HepG2 (cell line): Measurements from ENCODE around the gene SNRPD2. TPM values are rescaled to one million over a fixed set of nuclear protein-coding genes. Genes with fewer than 3 reads are reported as not detected.

Source experiments
- CHD2 ChIP-seq: IDR thresholded peaks from 2 replicates; pipeline ENCODE4 v1.6.1; 2011; ENCODE audit warnings: low read depth, low read length, improper control_type of control experiment
- DDIT3 ChIP-seq: sonication (generic); formaldehyde crosslinking; IDR thresholded peaks from 2 replicates; pipeline ENCODE4 v1.4.0; 2020; ENCODE audit warnings: mild to moderate bottlenecking, missing genetic modification reagents
- ELK4 ChIP-seq: sonication (generic); formaldehyde crosslinking; IDR thresholded peaks from 2 replicates; pipeline ENCODE4 v1.9.0; 2021; ENCODE audit warnings: missing genetic modification reagents, borderline replicate concordance
- RXRB ChIP-seq: IDR thresholded peaks from 2 replicates; pipeline ENCODE4 v1.6.1; 2016; ENCODE audit warnings: borderline replicate concordance, missing genetic modification reagents, missing compliant biosample characterization
- SP4 ChIP-seq: sonication (generic); formaldehyde crosslinking; IDR thresholded peaks from 2 replicates; pipeline ENCODE4 v1.8.1; 2023; ENCODE audit warnings: mild to moderate bottlenecking, missing genetic modification reagents
- XBP1 ChIP-seq: sonication (generic); formaldehyde crosslinking; IDR thresholded peaks from 2 replicates; pipeline ENCODE4 v1.5.0; 2020; ENCODE audit warnings: missing genetic modification reagents
- ZBTB25 ChIP-seq: IDR thresholded peaks from 2 replicates; pipeline ENCODE4 v1.6.1; 2018; ENCODE audit warnings: missing genetic modification reagents
- ZBTB40 ChIP-seq, 2 experiments: fragments of 450-650 bp in 1 of 2; sonication (generic) in 1 of 2; formaldehyde crosslinking in 1 of 2; IDR thresholded peaks; 2 replicates each; pipeline versions ENCODE4 v1.6.1 to v1.8.0; 2016 to 2022; ENCODE audit warnings: antibody characterized with exemption in 1 of 2, mild to moderate bottlenecking in 1 of 2, missing genetic modification reagents in 1 of 2
- ZGPAT ChIP-seq: IDR thresholded peaks from 2 replicates; pipeline ENCODE4 v1.6.1; 2016; ENCODE audit warnings: mild to moderate bottlenecking
- ZNF264 ChIP-seq: sonication (generic); formaldehyde crosslinking; IDR thresholded peaks from 2 replicates; pipeline ENCODE4 v1.4.0; 2020; ENCODE audit warnings: missing genetic modification reagents
- ZNF276 ChIP-seq: sonication (generic); formaldehyde crosslinking; IDR thresholded peaks from 2 replicates; pipeline ENCODE4 v1.4.0; 2020; ENCODE audit warnings: mild to moderate bottlenecking, low read depth, missing genetic modification reagents
- ZNF672 ChIP-seq: sonication (generic); formaldehyde crosslinking; IDR thresholded peaks from 2 replicates; pipeline ENCODE4 v1.8.1; 2022; ENCODE audit warnings: missing genetic modification reagents
- polyA plus RNA-seq, 8 experiments: library from polyadenylated mRNA; depleted of rRNA in 3 of 8; stranded (reverse) in 7 of 8; unstranded in 1 of 8; fragments of >200 nt; fragmentation: Illumina TruSeq in 4 of 8; extraction: Trizol in 4 of 8; gene quantifications; 2 replicates each; pipeline versions ENCODE4 v1.2.1 to v1.2.3, GENCODE V29; 2011 to 2016; ENCODE audit warnings: low read depth in 4 of 8, missing spikeins in 1 of 8, mixed read lengths in 1 of 8; ENCODE audit not compliant: insufficient read depth in 1 of 8
- total RNA-seq, 5 experiments: library from RNA; depleted of rRNA; stranded (reverse); fragments of >200 nt; fragmentation: Illumina TruSeq; extraction: Trizol; gene quantifications; 2 replicates each; pipeline ENCODE4 v1.2.3, GENCODE V29; 2016; ENCODE audit warnings: low read depth in 1 of 5

The SNRPD2 gene
- total and polyA plus RNA-seq, 2 of the 13 experiments (the other 11 are each of a cell fraction or from before 2014, with no cell fraction given): 299 to 485 TPM

GRCh38 chr19:45691516-45692186 is at the start of gene SNRPD2 (continued):
- TF ChIP-seq ZBTB40 (IDR thresholded peaks at IDR 0.05) (peak; percentile 69), ZBTB40 (CRISPR knock-in tag; IDR thresholded peaks at IDR 0.05) (no peak; the same call in 1 of the 2 replicates), RXRB (CRISPR knock-in tag) (no peak), DDIT3 (no peak), ZNF276 (CRISPR knock-in tag) (peak; percentile 23; the same call in 1 of the 2 replicates), CHD2 (no peak), XBP1 (CRISPR knock-in tag) (no peak), ZNF264 (no peak), ZBTB25 (peak; percentile 81), SP4 (CRISPR knock-in tag) (no peak), ZNF672 (CRISPR knock-in tag) (no peak), ELK4 (CRISPR knock-in tag) (no peak), ZGPAT (CRISPR knock-in tag) (no peak; the same call in 1 of the 2 replicates)
